GM12874 (cell line): ENCODE measurements around the gene MSI2.
A peak's percentile ranks its signal among the peaks of the same experiment; 100 is the strongest.

Experiments
- TF ChIP-seq, protein P1 (sequence below): IDR thresholded peaks from 2 replicates; pipeline ENCODE4 v1.5.1; 2011; ENCODE audit warnings: low read depth, mild to moderate bottlenecking, control low read depth, low read length, moderate library complexity; ENCODE audit not compliant: insufficient read depth

Gene MSI2

DNA sequence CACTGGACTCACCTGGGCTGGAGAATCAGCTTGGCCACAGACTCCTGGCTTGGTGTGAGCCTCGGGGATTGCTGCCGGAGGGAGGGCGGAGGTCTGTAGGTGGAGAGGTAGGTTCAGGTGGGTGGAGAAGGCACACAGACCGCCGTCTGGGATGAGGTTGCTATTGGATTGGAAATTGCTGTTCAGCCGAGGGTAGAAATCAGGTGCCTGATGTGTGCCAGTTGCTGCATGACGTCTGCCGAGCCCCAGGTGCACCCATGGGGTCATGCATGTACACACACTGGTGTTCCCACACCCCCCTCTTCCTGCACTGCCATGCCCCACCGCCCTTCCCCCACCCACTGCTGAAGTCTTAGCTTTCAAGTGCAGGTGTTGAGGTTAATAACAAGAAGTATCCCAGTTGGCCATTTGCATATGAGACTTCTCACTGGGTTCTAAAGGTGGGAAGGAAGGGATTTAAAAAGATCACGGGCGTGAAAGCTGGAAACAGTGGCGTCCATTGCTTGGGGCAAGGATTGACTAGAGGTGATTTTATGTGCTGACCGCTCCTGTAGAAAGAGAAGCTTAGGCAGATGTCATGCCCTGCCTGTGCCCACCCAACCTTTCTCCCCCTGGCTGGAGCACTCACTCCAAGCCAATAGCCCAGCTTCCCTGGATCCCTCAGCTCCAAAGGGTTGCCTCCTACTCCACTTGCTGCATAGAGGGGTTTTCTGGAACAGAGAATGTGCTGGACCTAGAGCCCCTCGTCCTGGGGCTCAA lies 295.2 kb downstream of the MSI2 start:
- TF ChIP-seq, protein P1, sequence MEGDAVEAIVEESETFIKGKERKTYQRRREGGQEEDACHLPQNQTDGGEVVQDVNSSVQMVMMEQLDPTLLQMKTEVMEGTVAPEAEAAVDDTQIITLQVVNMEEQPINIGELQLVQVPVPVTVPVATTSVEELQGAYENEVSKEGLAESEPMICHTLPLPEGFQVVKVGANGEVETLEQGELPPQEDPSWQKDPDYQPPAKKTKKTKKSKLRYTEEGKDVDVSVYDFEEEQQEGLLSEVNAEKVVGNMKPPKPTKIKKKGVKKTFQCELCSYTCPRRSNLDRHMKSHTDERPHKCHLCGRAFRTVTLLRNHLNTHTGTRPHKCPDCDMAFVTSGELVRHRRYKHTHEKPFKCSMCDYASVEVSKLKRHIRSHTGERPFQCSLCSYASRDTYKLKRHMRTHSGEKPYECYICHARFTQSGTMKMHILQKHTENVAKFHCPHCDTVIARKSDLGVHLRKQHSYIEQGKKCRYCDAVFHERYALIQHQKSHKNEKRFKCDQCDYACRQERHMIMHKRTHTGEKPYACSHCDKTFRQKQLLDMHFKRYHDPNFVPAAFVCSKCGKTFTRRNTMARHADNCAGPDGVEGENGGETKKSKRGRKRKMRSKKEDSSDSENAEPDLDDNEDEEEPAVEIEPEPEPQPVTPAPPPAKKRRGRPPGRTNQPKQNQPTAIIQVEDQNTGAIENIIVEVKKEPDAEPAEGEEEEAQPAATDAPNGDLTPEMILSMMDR: no peak

DNA sequence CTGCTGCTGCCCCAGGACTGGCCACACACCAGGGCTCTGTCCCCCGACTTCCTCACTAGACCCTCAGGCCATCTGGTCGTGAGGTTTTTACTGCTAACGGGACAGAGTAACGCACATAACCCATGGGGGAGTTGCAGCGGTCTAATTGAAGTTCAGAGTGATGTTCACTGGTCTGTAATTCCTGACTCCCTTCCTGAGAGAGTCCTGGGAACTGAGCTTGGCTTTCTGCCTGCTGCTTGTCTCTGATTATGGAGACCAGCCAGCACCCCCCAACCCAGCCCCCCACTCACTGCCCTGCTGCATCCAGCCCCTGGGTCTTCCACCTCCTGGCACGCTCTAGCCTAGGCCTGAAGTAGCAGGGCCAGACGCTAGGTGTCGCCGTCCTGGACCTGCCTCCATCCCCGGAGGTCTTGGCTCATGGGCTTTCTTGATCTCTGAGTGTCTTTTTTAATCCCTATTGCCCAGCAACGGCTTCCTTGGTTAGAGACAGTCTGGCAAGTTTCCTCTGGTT lies 295.8 kb downstream of the MSI2 start:
- TF ChIP-seq, protein P1: peak; percentile 85

DNA sequence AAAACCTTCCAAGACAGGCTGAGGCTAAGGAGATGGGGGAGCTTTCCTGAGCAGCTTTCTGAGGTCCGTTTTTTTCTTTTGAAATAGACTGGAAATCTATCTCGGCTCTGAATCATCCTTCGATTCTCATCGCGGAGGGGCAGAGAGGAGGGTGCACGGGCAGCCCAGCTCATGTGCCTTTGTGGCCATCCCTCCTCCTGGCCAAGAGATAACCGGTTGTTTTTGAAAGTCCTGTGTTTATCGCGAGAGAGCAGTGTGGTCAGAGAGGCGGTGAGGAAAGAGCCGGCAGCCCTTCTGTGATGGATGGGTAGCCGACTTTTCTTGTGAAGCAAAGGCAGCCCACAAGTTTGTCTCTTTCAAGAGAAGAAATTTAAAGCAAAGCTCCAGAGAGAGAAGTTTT lies 297.2 kb downstream of the MSI2 start:
- TF ChIP-seq, protein P1: no peak

DNA sequence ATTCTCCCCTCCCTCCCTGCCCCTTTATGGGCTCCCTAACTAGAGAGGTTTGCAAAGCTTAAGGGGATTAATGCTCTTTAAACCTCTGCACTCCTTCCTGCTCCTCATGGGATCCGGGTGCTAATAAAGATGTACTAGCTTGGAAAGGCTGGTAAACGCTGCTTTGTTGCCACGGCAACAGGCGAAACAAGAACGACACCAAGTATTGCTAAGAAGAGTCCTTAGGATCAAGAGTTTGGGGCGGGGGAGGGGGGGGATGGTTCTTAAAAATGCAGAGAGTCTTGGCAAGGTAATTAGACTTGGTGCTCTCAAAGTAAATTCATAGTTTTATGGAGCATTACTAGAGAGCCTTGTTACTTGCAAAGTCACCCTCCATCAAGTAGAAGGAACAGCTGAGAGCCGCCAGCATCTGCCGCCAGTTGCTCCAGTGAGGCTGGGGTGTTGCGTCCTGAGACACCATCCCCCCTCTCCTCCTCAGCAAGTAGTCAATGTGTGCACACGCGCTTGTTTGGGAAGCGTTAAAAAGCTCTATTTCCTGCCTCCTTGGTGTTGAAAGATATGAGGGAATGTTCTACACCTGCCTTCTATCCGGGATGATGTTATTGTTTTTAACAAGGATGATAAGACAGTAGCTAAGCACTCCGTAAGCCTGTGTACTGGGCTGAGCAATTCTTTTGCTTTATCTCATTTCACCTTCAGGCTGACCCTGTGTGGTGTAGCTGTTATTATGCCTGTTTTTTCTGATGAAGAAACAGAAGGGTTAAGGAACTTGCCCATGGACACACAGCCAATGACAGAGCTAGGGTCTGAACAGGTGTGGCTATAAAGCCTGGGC lies 297.9 kb downstream of the MSI2 start:
- TF ChIP-seq, protein P1: no peak

DNA sequence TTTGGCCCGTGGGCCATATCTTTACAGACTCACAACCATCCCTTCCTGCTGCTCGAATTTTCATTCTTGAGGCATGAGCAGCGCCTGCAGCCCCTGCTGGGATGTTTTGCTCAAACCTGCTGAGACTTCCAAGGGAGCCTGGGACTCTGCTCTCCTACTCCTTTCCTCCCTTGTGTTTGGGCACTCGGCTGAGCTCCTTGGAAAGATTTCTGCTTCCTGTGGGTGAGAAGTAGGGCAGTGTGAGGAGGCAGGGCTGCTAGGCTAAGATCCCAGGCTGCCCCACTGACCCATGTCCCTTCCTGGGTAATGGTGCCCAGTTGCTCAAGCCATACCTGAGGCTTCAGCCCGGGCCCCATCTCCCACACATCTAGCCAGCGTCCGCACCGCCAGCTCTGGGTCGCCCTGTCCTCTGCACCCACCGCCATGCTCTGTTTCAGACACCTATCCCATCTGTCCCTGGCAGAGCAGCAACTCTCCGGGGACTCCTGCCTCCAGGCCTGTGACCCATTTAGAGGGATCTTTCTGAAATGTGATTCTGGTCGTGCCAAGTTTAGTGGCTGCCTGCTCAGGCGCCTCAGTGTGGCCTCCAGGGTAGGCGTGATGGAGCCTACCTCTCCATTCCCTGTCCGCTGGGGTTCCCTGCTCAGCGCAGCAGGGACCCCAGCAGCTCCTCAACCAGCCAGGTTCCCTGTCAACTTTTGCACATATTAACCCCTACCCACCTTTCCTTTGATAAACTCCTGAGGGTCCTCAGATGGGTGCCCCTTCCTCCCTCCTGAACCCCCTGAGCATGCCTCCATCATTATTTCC lies 298.7 kb downstream of the MSI2 start:
- TF ChIP-seq, protein P1: no peak

DNA sequence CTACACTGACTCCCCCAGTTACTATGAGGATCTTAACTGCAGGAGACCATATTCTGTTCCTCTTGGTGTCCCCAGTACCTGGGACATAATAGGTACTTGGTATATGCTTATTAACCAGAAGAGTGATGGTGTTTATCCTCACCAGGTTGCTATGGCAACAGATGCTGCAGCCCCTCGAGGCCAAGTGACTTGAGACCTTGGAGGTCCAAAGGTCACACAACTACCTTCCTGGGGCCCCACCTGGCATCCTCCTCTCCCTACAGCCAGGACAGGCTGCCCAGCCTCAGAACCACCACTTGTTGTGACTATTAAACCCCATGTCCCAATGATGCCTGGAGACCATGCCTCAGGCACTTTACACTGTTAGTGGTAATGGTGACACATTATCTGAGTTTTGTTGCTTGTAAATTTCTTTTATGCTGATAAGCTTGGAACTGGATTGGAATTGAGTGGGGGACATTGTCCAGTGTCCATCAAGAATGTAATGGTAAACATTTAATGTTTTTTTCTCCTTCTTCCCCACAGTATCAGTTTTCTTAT lies 299.4 kb downstream of the MSI2 start:
- TF ChIP-seq, protein P1: no peak
